ENCODE data around the gene FAM227A. TPM values are rescaled to one million over a fixed set of nuclear protein-coding genes. Genes with fewer than 3 reads are reported as not detected.

FAM227A gene
- total RNA-seq (2013) = 0.04 TPM
- not detected for polyA plus RNA-seq
- not detected in 2 replicates for polyA minus RNA-seq
- total RNA-seq = 0.12 to 3.8 (median 0.33) reads per million in 11 experiments

DNA sequence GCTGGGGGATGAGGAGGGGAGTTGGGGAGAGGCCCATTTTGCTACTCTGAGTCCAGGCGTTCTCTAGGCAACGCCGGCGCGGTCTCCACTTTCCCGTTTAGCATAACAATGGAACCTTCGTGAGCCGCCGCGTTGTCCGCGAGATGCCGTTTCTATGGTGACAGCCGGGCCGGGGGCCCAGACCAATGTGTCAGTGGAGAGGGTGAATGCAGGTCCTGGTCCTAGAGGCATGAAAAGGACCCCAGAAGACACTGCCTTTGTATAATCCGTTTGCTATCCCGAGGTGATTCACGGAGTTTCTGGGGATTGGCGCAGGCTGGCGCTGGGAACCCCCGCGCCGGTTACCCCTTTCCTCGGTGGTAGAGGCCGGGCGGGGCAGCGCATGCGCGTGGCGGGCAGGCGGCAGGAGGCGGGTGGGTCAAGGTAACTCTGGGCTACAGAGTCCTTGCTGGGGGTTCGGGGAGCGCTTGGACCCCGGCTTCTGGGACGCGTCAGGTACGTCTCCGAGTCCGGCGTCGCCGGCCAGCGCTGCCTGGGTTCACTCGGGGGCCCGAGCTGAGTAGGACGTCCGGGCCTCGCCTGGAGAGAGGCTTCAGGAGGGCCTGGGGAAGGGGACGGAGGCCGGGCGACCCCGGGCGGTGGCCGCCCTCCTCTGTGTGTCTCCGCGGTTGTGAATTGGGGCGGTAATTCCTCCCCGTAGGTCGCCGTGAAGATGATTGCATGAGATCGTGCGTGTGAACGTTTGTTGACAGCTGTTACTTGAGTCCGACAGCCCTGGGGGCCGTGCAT is at the start of gene FAM227A, which contains the start of gene CBY1:
Gene FAM227A (minus strand): TSS at position 137 of the 789 bp plus-strand sequence. CDS start 6,224 bp downstream, outside the sequence.
Gene CBY1 (plus strand): TSS at position 383 of the 789 bp plus-strand sequence. CDS start 11,417 bp downstream, outside the sequence.
- intact Hi-C loops (cut with micrococcal nuclease) = no loop called here
- H3K4me2 ChIP-seq (replicated peaks; ENCODE audit: extremely low read depth, low read length, poor library complexity, severe bottlenecking) = peak within 1 kb of the TSS; percentile 85
- H3K4me1 Mint-ChIP-seq = peaks cover 17% of the 10 kb centered on the region
- H3K27ac Mint-ChIP-seq = peak within 1 kb of the TSS; percentile 86 to 100 (median 98)
- H3K36me3 ChIP-seq (replicated peaks in 1 of 2; ENCODE audit: control insufficient read depth in 1 of 2, insufficient read depth in 2 of 2, low read length in 2 of 2) = no peaks in the 10 kb centered on the region
- no peaks in the 10 kb centered on the region for H3K9me3 ChIP-seq (replicated peaks in 1 of 2; ENCODE audit: control insufficient read depth in 1 of 2, insufficient read depth in 1 of 2, low read length in 2 of 2)
- peaks cover 12 to 17% of the 10 kb centered on the region in 2 donors for H3K4me1 ChIP-seq (ENCODE audit: control insufficient read depth in 1 of 2, insufficient read depth in 2 of 2, low read length in 2 of 2)
- H3K9ac ChIP-seq (ENCODE audit: insufficient read depth, low read length, poor library complexity, severe bottlenecking) = peak within 1 kb of the TSS; percentile 82
- H3K27me3 Mint-ChIP-seq (ENCODE audit: low read depth in 3 of 3) = peaks cover 0 to 2% (median 0%) of the 10 kb centered on the region in 3 donors
- TF ChIP-seq, protein P1, sequence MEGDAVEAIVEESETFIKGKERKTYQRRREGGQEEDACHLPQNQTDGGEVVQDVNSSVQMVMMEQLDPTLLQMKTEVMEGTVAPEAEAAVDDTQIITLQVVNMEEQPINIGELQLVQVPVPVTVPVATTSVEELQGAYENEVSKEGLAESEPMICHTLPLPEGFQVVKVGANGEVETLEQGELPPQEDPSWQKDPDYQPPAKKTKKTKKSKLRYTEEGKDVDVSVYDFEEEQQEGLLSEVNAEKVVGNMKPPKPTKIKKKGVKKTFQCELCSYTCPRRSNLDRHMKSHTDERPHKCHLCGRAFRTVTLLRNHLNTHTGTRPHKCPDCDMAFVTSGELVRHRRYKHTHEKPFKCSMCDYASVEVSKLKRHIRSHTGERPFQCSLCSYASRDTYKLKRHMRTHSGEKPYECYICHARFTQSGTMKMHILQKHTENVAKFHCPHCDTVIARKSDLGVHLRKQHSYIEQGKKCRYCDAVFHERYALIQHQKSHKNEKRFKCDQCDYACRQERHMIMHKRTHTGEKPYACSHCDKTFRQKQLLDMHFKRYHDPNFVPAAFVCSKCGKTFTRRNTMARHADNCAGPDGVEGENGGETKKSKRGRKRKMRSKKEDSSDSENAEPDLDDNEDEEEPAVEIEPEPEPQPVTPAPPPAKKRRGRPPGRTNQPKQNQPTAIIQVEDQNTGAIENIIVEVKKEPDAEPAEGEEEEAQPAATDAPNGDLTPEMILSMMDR (IDR thresholded peaks at IDR 0.05) = no peak
- peak within 1 kb of the TSS in 1 of 2 donors; percentile 90 for H3K27ac ChIP-seq (ENCODE audit: low read depth in 1 of 2, low read length in 2 of 2)
- H4K20me1 ChIP-seq (ENCODE audit: insufficient read depth, low read length) = no peaks in the 10 kb centered on the region
- H2AFZ ChIP-seq (ENCODE audit: insufficient read depth, low read depth, low read length, poor library complexity, severe bottlenecking) = peak within 1 kb of the TSS; percentile 98
- peaks cover 0 to 2% of the 10 kb centered on the region in 2 donors for H3K36me3 Mint-ChIP-seq
- DNase-seq = peak; percentile 78 to 84 (median 82)
- H3K27me3 ChIP-seq (ENCODE audit: control insufficient read depth in 2 of 2, insufficient read depth in 2 of 2, low read length in 2 of 2) = no peaks in the 10 kb centered on the region
- WGBS (ENCODE audit: insufficient coverage) = under 1% methylated on average over 65 of the region's 66 CpGs
- peak within 1 kb of the TSS; percentile 86 to 94 for H3K4me3 Mint-ChIP-seq
- H3K4me3 ChIP-seq (replicated peaks in 1 of 3; ENCODE audit: low read depth in 2 of 3, low read length in 3 of 3) = peak within 1 kb of the TSS; percentile 54 to 86 (median 78)
- H3K9me3 Mint-ChIP-seq = no peaks in the 10 kb centered on the region
- H3K79me2 ChIP-seq (ENCODE audit: insufficient read depth, low read length) = no peaks in the 10 kb centered on the region

DNA sequence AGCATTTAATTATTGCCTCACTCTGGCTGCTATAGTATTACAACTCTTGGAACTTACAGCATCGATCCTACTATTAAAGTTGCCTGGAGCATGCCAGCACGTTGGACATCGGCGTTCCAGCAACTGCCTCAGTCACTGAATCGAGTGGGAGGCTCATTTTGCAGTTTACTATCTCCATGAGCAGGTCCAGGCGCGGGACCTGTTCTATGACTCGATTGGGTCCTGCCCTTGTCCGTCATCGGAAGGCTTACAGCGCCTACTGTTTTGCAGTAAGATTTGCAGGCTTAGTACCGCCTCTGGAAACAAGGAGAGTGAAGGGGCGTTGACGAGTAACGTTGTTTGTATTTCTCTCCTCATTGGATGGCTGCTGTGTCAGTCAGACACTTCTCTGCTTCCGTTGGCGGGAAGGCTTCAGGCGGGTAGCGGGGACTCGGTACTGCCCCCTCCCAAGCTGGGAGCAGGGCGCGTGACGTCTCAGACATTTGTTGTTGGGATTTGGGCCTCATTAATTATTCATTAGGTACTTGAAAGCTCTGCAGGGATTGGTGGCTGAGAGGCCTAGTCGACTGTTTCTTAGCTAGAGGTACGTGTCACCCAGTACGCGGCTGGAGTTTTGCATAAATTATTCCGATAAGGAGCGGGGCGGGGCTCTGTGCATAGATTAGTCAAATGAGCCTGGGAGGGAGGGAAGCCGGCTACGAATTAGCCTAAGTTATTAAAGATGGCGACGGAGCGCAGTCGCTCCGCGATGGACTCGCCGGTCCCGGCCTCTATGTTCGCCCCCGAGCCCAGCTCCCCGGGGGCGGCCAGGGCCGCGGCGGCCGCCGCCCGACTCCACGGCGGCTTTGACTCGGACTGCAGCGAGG is 49.3 kb upstream of the FAM227A start, which contains the start of gene GTPBP1:
Gene GTPBP1 (plus strand): TSS at position 710 of the 866 bp plus-strand sequence. CDS start 12 bp downstream, at position 722.
- peaks cover 5 to 13% (median 8%) of the 10 kb centered on the region in 3 donors for H3K27me3 Mint-ChIP-seq (ENCODE audit: low read depth in 3 of 3)
- WGBS (ENCODE audit: insufficient coverage) = 0% methylated on average over 55 of the region's 55 CpGs
- peak within 1 kb of the TSS; percentile 94 to 97 (median 95) for H3K27ac Mint-ChIP-seq
- H3K9ac ChIP-seq (ENCODE audit: insufficient read depth, low read length, poor library complexity, severe bottlenecking) = peak within 1 kb of the TSS; percentile 94
- no peaks in the 10 kb centered on the region for H3K9me3 Mint-ChIP-seq
- peak within 1 kb of the TSS; percentile 92 for H3K4me3 Mint-ChIP-seq
- peaks cover 7 to 13% of the 10 kb centered on the region in 2 donors for H3K36me3 Mint-ChIP-seq
- H3K9me3 ChIP-seq (replicated peaks in 1 of 2; ENCODE audit: control insufficient read depth in 1 of 2, insufficient read depth in 1 of 2, low read length in 2 of 2) = no peaks in the 10 kb centered on the region
- peaks cover 0 to 2% of the 10 kb centered on the region in 2 donors for H3K27me3 ChIP-seq (ENCODE audit: control insufficient read depth in 2 of 2, insufficient read depth in 2 of 2, low read length in 2 of 2)
- H3K4me1 ChIP-seq (ENCODE audit: control insufficient read depth in 1 of 2, insufficient read depth in 2 of 2, low read length in 2 of 2) = peaks cover 47 to 53% of the 10 kb centered on the region in 2 donors
- H4K20me1 ChIP-seq (ENCODE audit: insufficient read depth, low read length) = peaks cover 41% of the 10 kb centered on the region
- peaks cover 0 to 11% of the 10 kb centered on the region in 2 donors for H3K36me3 ChIP-seq (replicated peaks in 1 of 2; ENCODE audit: control insufficient read depth in 1 of 2, insufficient read depth in 2 of 2, low read length in 2 of 2)
- H2AFZ ChIP-seq (ENCODE audit: insufficient read depth, low read depth, low read length, poor library complexity, severe bottlenecking) = peak within 1 kb of the TSS; percentile 44
- intact Hi-C loops (cut with micrococcal nuclease) = loop anchor here (5.0 kb wide), 2 partner anchors 47 to 52 kb away; partner anchors contain the start of gene SUN2 (in 1 of the 2)
- H3K4me3 ChIP-seq (replicated peaks in 1 of 3; ENCODE audit: low read depth in 2 of 3, low read length in 3 of 3) = peak within 1 kb of the TSS; percentile 87 to 98 (median 88)
- H3K4me1 Mint-ChIP-seq = peaks cover 50% of the 10 kb centered on the region
- DNase-seq = peak; percentile 100
- H3K79me2 ChIP-seq (ENCODE audit: insufficient read depth, low read length) = peaks cover 48% of the 10 kb centered on the region
- TF ChIP-seq, protein P1 (IDR thresholded peaks at IDR 0.05) = no peak
- peak within 1 kb of the TSS; percentile 62 to 85 for H3K27ac ChIP-seq (ENCODE audit: low read depth in 1 of 2, low read length in 2 of 2)
- H3K4me2 ChIP-seq (replicated peaks; ENCODE audit: extremely low read depth, low read length, poor library complexity, severe bottlenecking) = peak within 1 kb of the TSS; percentile 88

All from CD14-positive monocyte (primary cell).